ENCODE measurements around the gene D2HGDH. TPM values are rescaled to one million over a fixed set of nuclear protein-coding genes. Genes with fewer than 3 reads are reported as not detected.

Gene D2HGDH
- total RNA-seq, 1 donor from 2014 or later: 14.5 TPM

DNA sequence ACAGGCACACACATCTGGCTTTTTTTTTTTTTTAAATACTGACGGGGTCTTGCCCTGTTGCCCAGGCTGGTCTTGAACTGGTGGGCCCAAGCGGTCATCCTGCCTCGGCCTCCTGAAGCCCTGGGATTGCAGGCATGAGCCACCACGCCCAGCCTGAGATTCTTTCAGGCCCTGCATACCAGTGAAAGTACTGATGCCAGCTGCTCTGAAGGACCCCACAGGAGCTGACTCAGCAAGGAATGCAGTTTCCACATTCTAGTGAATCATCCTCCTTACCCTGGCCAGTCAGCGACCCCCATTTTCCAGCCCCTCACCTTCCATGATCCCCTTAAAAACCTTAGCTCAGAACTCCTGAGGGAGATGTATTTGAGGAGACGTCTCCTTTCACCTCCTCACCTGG lies 42.0 kb upstream of the D2HGDH start:
- H3K4me3 Mint-ChIP-seq (ENCODE audit: unreplicated experiment): no peak overlapping the region
- H3K9me3 Mint-ChIP-seq (ENCODE audit: low read depth): no peaks in the 10 kb centered on the region
- H3K36me3 Mint-ChIP-seq (ENCODE audit: low read depth): peaks cover 3% of the 10 kb centered on the region
- H3K4me1 Mint-ChIP-seq (ENCODE audit: low read depth): peaks cover 19% of the 10 kb centered on the region
- TF ChIP-seq, protein P1, sequence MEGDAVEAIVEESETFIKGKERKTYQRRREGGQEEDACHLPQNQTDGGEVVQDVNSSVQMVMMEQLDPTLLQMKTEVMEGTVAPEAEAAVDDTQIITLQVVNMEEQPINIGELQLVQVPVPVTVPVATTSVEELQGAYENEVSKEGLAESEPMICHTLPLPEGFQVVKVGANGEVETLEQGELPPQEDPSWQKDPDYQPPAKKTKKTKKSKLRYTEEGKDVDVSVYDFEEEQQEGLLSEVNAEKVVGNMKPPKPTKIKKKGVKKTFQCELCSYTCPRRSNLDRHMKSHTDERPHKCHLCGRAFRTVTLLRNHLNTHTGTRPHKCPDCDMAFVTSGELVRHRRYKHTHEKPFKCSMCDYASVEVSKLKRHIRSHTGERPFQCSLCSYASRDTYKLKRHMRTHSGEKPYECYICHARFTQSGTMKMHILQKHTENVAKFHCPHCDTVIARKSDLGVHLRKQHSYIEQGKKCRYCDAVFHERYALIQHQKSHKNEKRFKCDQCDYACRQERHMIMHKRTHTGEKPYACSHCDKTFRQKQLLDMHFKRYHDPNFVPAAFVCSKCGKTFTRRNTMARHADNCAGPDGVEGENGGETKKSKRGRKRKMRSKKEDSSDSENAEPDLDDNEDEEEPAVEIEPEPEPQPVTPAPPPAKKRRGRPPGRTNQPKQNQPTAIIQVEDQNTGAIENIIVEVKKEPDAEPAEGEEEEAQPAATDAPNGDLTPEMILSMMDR (IDR thresholded peaks at IDR 0.05): no peak
- H3K27ac Mint-ChIP-seq (ENCODE audit: unreplicated experiment): peak overlapping the region; percentile 85
- no peaks in the 10 kb centered on the region for H3K27me3 Mint-ChIP-seq (ENCODE audit: low read depth)
- DNase-seq (ENCODE audit: low spot score): no peak

DNA sequence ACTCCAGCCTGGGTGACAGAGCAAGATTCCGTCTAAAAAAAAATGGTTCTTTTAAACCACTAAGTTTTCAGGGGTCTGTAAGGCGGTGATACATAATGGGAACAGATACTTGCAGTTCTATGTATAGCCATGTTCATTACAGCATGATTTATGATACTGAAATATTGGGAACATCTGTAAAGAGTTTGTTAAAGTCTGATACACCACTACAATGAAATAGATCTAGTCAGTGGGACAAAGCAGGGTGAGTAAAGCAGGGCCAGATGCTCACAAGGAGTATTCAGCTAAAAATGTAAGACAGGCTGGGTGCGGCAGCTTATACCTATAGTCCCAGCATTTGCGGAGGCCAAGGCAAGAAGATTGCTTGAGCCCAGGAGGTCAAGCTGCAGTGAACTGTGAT lies 38.8 kb upstream of the D2HGDH start:
- no peak for DNase-seq (ENCODE audit: low spot score)
- H3K4me3 Mint-ChIP-seq (ENCODE audit: unreplicated experiment): no peak overlapping the region
- H3K4me1 Mint-ChIP-seq (ENCODE audit: low read depth): peaks cover 9% of the 10 kb centered on the region
- H3K36me3 Mint-ChIP-seq (ENCODE audit: low read depth): peaks cover 3% of the 10 kb centered on the region
- no peaks in the 10 kb centered on the region for H3K27me3 Mint-ChIP-seq (ENCODE audit: low read depth)
- H3K9me3 Mint-ChIP-seq (ENCODE audit: low read depth): no peaks in the 10 kb centered on the region
- no peak overlapping the region for H3K27ac Mint-ChIP-seq (ENCODE audit: unreplicated experiment)
- TF ChIP-seq, protein P1 (IDR thresholded peaks at IDR 0.05): no peak

DNA sequence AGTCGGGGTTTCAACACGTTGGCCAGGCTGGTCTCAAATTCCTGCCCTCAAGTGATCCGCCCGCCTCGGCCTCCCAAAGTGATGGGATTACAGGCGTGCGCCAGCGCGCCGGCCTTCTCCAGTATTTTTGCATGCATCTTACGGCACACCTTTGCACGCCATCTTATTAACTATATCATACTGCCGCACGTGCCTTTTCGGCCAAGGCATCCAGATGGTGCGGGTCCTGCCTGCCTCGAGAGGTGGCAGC lies 33.4 kb upstream of the D2HGDH start:
- peak overlapping the region; percentile 77 for H3K4me3 Mint-ChIP-seq (ENCODE audit: unreplicated experiment)
- no peaks in the 10 kb centered on the region for H3K27me3 Mint-ChIP-seq (ENCODE audit: low read depth)
- no peaks in the 10 kb centered on the region for H3K9me3 Mint-ChIP-seq (ENCODE audit: low read depth)
- H3K36me3 Mint-ChIP-seq (ENCODE audit: low read depth): peaks cover 6% of the 10 kb centered on the region
- DNase-seq (ENCODE audit: low spot score): no peak
- peaks cover 13% of the 10 kb centered on the region for H3K4me1 Mint-ChIP-seq (ENCODE audit: low read depth)
- TF ChIP-seq, protein P1 (IDR thresholded peaks at IDR 0.05): peak; percentile 76
- H3K27ac Mint-ChIP-seq (ENCODE audit: unreplicated experiment): peak overlapping the region; percentile 79

DNA sequence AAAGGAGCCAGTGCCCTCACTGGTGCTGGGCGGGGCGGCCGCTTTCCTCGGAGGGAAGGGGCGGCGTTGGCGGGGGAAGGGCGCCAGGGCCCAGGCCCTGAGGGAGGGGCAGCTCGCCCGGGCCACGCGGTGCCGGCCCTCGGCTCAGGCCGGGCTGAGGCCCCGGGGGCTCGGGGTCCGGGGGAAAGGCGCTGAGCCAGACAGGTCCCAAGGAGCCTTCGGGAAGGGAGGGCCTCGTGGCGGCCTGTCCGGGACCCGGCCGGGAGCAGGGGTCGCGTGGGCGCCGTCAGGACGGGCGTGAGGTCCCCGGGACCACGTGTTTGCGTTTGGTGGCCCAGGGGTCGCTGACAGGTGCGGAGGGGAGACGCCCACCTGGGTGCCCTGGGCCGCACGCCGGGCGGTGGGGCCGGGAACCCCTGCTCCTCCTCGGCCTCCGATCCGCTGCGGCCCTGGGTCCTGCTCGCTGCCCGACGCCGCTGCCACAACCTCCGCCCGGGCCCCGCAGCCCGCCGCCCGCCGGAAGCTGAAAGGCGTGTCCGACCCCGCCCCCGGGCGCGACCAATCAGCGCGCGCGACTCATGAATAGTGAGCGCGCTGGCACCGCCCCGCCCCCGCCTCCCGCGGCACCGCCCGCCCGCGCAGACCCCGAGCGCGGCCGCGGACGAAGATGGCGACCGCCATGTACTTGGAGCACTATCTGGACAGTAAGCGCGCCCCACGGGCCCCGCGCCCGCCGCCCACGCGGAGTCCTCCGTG lies 32.9 kb upstream of the D2HGDH start, which contains the start of gene ING5:
Gene ING5 (plus strand): TSS at position 641 of the 756 bp plus-strand sequence. CDS start 27 bp downstream, at position 668.
- peaks cover under 1% of the 10 kb centered on the region for H3K9me3 Mint-ChIP-seq (ENCODE audit: low read depth)
- H3K27me3 Mint-ChIP-seq (ENCODE audit: low read depth): no peaks in the 10 kb centered on the region
- TF ChIP-seq, protein P1 (IDR thresholded peaks at IDR 0.05): peak; percentile 39
- DNase-seq (ENCODE audit: low spot score): no peak
- peak within 1 kb of the TSS; percentile 77 for H3K4me3 Mint-ChIP-seq (ENCODE audit: unreplicated experiment)
- peak within 1 kb of the TSS; percentile 79 for H3K27ac Mint-ChIP-seq (ENCODE audit: unreplicated experiment)
- peaks cover 13% of the 10 kb centered on the region for H3K4me1 Mint-ChIP-seq (ENCODE audit: low read depth)
- H3K36me3 Mint-ChIP-seq (ENCODE audit: low read depth): peaks cover 9% of the 10 kb centered on the region

DNA sequence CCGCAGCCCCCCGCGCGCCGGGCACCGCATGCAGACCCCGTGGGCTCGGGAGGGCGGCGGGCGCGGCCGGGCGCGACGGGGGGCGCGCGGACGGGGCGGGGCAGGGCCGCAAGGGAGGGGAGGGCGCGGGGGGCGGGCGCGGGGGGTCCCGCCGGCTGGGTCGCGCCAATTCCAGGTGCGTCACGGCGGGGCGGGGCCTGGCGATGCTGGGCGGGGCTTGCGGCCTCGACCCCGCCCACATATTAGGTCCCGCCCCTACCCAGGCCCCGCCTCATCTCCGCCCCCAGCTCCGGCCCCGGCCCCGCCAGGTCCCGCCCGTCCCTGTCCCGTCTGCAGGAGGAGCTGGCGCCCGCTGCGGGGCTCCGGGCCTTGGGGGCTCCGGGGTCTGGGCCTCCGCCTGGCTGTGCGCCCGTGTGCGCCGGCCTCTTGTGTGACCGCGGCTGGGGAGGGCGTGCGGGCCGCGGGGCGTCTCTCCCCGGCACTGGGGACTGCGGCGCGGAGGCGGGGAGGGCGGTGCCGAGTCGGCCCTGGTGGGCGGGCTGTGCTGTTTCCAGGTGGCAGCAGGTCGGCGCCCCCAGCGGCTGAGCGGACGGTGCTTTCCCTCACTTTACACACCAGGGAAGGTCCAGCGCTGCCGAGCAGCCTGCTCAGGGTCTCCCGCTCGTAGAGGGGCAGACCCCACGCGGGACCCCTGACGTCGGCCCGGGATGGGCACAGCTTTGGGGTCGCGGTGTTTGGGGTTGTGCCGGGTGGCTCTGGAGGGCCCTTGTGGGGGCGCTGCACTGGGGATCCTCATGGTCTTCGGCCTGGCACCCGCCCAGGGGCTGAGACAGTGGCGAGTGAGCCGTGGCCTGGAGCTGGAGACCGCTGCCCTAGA lies 32.0 kb upstream of the D2HGDH start:
- Mint-ChIP-seq H3K4me1 (ENCODE audit: low read depth) (peaks cover 13% of the 10 kb centered on the region), H3K9me3 (ENCODE audit: low read depth) (peaks cover 3% of the 10 kb centered on the region), H3K4me3 (ENCODE audit: unreplicated experiment) (peak overlapping the region; percentile 76), H3K27me3 (ENCODE audit: low read depth) (no peaks in the 10 kb centered on the region), H3K27ac (ENCODE audit: unreplicated experiment) (peak overlapping the region; percentile 37), H3K36me3 (ENCODE audit: low read depth) (peaks cover 13% of the 10 kb centered on the region)
- TF ChIP-seq, protein P1 (IDR thresholded peaks at IDR 0.05): peak; percentile 69
- DNase-seq (ENCODE audit: low spot score): peak; percentile 97
